ENCODE data around the gene RAB3C.
"Not testable (repeated sequence)": the region's sequence is repeated elsewhere in the genome, so short reads cannot be mapped to it uniquely, and the experiment has no call there.

RAB3C gene

DNA sequence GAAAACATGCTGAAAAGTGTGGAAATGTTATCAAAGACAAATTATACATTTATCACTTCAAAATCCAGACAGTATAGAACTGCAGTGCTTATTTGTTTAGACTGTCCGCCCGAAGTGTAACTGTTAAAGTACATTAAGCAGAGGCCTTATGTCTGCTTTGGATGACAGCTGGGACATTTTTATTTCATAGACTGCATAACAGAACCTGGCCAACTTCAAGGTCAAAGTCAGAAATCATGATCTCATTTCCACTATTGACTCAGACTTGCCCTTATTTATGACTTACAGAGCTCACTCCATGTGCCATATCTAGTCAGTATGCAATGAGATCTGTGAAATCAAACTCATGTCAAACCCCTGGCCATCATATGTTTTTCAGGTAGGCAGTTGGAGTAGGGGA lies 87.7 kb downstream of the RAB3C start:
- no peak for DNase-seq (ENCODE audit: low read depth)

DNA sequence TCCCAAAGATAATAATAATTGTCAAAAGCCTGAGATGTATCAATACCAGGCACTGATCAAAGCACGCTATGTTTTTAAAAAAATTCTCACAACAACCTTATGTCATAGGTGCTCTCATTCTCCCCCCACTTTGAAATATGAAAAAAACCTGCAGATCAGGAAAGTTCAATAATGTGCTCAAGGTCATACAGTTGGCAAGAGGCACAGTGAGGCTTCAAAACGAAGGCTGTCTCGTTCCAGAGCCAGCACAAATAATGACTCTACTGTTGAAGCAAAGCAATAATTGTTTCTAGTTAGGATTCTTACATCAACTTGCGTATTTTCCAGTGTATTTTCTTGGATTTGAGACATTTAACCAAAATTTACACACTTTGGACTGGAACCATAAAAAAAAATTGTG lies 88.3 kb downstream of the RAB3C start:
- H3K4me3 ChIP-seq (ENCODE audit: low read depth, low read length) = no peak overlapping the region
- DNase-seq (ENCODE audit: low read depth) = no peak

More for the DNA sequence above, 87.7 kb downstream of the RAB3C start:
- no peak overlapping the region for H3K4me3 ChIP-seq (ENCODE audit: low read depth, low read length)

DNA sequence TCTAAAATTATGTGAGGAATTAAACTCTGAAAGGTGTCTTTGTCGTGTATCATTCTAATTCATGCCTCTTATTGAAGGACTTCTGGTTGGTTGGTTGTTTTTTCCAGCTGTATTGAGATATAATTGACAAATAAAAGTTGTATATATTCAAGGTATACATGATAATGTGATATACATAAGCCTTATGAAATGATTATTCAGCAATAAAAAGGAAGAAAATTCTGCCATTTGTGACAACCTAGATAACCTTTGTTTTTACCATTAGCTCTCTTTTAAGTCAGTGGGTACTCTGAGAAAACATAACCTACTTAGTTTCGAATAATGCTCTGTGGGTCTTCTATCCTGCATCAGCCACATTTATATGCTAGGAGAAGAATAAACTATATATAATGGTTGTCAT lies 89.6 kb downstream of the RAB3C start:
- no peak for DNase-seq (ENCODE audit: low read depth)

DNA sequence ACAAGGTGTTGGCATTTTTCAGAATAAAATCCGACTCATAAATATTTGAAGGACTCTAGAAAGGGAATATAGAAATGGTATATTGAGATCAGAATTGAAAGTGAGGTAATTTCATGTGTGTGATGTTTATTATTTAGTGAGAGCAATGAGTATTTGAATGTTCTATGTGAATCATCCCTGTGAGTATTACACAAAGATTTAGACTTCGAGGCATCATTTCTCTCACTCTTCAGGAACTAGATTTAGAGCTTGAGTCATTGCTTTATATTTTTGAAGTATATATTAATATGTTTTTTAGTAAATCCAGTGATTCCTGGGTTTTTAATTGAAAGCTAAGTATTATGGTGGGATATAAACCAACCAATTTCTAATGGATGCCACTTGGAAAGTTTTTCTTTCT lies 91.2 kb downstream of the RAB3C start:
- no peak overlapping the region for H3K4me3 ChIP-seq (ENCODE audit: low read depth, low read length)
- DNase-seq (ENCODE audit: low read depth) = no peak

More for the DNA sequence above, 89.6 kb downstream of the RAB3C start:
- no peak overlapping the region for H3K4me3 ChIP-seq (ENCODE audit: low read depth, low read length)

DNA sequence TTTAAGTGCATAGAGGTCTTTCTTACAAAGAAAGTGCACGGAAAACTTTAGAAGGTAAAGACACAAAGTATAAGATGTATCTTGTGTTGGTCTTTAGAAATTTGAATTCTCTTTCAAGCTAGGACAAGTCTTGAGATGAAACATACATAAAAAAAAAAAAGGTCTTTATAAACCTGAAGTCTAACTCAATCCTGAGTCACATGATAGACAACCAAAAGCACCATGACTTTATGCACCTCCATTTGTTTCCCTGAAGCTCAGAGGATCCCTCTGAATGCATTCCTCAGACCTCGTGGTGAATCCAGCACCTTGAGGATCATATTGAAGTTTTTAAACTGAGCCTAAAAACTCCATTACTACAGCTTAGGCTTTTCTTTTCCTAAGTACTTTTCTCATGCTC lies 91.8 kb downstream of the RAB3C start:
- no peak for DNase-seq (ENCODE audit: low read depth)
- H3K4me3 ChIP-seq (ENCODE audit: low read depth, low read length) = no peak overlapping the region

DNA sequence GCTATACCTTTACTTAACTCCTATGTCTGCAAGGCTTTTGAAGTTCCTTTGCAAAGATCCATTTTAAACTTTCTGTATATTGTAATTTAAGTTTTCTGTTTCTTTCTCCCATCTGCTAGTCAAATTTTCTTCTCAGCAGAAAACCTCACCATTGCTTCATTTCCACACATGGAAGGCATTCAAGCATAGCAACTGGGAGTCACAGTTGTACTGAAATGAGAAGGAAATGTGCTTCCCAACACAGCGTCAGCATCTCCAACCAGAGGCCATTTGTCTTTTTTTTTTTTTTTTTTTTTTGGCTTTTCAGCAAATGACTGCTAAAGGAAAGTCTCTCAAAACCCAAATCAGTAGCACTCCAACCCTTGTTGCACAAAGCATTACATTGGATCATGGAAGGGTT lies 92.5 kb downstream of the RAB3C start:
- H3K4me3 ChIP-seq (ENCODE audit: low read depth, low read length) = no peak overlapping the region
- DNase-seq (ENCODE audit: low read depth) = no peak

DNA sequence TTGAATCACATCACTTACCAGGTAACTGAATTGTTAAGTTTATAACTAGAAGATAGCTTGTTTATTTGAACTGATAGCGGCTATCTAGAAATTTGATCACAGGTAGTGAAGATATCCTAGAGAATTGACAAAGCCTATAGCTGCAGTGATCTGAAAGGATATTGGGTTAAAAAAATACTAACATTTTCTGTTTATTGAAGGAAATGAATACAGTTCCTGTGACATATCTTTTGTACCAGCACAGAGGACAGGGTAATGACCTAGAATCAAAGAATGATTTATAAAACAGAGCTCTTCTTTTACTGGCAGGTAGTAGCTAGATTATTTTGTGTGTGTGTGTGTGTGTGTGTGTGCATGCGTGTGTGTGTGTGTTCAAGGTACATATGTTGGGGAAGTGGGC lies 94.8 kb downstream of the RAB3C start:
- no peak for DNase-seq (ENCODE audit: low read depth)

DNA sequence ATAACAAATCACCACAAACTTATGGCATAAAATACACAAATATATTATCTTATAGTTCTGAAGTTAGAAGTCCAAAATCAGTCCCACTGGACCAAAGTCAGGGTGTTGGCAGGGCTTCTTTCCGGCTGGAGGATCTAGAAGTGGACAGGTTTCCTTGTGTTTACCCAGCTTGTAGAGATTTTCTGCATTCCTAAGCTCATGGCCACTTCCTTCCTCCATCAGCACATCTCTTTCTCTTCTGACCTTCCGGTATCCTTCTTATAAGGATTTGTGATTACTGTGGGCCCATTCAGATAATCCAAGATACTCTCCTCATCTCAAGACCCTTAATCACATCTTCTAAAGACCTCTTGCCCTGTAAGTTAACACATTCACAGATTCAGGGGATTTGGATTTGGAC lies 97.6 kb downstream of the RAB3C start:
- DNase-seq (ENCODE audit: low read depth) = no peak
- H3K4me3 ChIP-seq (ENCODE audit: low read depth, low read length) = no peak overlapping the region

More for the DNA sequence above, 94.8 kb downstream of the RAB3C start:
- H3K4me3 ChIP-seq (ENCODE audit: low read depth, low read length) = no peak overlapping the region

DNA sequence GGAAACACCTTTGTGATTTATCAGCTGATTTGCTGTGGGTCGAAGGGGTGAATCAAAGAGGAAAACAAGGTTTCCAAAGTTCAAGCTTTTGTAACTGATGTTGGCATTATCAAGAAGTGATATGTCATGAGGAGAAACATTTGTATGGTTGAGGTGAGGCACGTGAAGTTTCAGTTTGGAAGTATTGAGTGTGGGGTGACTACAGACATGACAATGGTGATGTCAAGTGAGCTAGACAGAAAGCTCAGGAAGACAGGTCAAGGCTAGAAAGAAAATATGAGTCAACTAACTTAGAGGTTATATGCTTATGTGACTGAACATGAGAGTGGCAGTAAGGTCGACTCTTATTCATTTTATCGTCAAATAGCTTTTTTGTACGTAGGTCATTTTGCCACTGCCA lies 99.1 kb downstream of the RAB3C start:
- no peak overlapping the region for H3K4me3 ChIP-seq (ENCODE audit: low read depth, low read length)
- DNase-seq (ENCODE audit: low read depth) = no peak

DNA sequence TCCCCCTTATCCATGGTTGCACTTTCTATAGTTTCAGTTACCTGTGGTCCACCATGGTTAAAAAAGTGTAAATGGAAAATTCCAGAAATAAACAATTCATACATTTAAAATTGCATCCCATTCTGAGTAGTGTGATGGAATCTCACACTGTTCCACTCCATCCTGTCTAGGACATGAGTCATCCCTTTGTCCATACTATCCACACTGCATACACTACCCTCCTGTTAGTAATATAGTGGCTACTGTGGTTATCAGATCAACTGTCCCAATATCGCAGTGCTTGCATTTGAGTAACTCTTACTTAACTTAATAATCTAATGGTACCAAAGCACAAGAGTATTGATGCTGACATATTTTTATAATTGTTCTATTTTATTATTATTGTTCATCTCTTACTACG lies 100.7 kb downstream of the RAB3C start:
- DNase-seq (ENCODE audit: low read depth) = no peak
- no peak overlapping the region for H3K4me3 ChIP-seq (ENCODE audit: low read depth, low read length)

DNA sequence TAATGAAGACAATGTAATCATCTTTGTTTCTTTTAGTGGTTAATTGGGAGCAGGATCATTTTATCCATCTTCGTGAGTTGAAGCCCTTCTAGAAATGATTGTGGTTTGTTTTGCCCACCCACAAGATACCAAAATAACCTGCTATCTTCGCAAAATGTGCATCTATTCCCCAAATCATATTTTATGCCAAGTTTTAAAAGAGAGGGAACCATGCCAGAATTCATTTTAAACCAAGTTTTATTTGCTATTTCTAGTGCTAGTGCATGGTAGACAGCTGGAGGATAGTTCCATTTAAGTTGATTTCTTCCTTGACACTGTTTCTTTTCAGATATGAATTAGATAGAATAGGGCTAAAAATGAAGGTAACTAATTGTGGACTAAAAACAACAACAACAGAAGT lies 104.2 kb downstream of the RAB3C start:
- no peak overlapping the region for H3K4me3 ChIP-seq (ENCODE audit: low read depth, low read length)
- DNase-seq (ENCODE audit: low read depth) = no peak

DNA sequence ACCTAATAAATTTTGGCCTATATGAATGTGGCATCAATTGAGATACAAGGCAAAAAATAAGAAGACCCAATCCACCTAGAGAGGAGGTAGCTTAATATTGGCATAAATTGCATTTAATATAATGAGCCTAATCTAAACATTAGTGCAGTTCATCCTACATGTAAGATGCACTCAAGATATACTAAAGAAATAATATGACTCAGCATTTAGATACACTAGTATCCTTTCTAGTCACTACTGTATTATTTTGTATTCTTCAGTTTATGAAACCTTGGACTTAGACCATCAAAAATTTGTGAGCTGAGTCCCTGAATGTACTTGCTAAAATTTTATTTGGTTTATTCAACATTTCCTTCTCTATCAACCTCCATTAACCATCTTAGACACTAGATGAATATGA lies 104.7 kb downstream of the RAB3C start:
- H3K4me3 ChIP-seq (ENCODE audit: low read depth, low read length) = no peak overlapping the region
- no peak for DNase-seq (ENCODE audit: low read depth)

DNA sequence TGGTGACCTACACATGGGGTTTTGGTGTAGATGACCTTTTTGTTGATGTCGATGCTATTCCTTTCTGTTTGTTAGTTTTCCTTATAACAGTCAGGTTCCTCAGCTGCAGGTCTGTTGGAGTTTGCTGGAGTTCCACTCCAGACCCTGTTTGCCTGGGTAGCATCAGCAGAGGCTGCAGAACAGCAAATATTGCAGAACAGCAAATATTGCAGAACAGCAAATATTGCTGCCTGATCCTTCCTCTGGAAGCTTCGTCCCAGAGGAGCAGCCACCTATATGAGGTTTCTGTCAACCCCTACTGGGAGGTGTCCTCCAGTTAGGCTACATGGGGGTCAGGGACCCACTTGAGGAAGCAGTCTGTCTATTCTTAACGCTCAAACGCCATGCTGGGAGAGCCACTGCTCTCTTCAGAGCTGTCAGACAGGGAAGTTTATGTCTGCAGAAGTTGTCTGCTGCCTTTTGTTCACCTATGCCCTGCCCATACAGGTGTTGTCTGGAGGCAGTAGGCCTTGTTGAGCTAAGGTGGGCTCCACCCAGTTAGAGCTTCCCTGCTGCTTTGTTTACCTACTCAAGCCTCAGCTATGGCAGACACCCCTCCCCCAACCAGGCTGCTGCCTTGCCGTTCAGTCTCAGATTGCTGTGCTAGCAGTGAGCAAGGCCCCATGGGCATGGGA lies 116.3 kb downstream of the RAB3C start:
- not testable (repeated sequence) for H3K4me3 ChIP-seq (ENCODE audit: low read depth, low read length); DNase-seq (ENCODE audit: low read depth)

DNA sequence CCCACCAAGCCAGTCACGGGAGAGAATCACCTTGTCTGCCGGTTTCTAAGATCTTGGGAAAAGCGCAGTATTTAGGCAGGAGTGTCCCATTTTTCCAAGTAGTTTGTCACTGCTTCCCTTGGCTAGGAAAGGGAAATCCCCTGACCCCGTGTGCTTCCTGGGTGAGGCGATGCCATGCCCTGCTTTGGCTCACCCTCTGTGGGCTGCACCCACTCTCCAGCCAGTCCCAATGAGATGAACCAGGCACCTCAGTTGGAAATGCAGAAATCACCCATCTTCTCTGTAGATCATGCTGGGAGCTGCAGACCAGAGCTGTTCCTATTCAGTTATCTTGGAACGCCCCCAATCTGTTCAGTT lies 116.9 kb downstream of the RAB3C start:
- no peak overlapping the region for H3K4me3 ChIP-seq (ENCODE audit: low read depth, low read length)
- DNase-seq (ENCODE audit: low read depth) = no peak

DNA sequence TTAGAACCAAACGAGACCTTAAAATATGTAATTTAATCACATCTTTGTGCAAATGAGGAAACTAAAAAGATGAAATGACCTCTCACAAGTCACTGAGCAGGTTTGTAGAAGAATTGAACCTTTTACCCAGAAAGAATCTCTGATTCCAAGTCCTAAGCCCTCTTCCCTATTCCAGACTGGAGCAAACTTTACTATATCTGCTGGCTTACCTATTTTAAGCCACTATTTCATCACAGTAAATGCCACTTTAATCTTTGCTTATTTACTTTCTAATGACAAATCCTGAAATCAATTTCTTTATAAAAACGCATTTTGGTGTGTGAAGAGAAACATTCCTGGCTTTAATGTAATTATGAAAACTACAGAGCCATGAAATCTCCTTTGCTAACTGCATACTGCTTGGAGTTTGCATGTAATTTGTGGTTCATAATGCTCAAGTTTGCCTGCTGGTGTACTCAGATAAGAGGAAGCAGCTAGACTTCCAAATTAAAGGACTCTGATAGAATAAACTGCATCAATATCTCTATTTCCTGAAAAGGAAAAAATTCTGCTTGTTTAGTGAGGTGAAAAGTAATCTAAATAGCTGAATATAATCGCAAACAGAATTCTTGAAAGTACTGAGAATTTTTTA lies 121.2 kb downstream of the RAB3C start:
- H3K4me3 ChIP-seq (ENCODE audit: low read depth, low read length) = no peak overlapping the region
- no peak for DNase-seq (ENCODE audit: low read depth)

DNA sequence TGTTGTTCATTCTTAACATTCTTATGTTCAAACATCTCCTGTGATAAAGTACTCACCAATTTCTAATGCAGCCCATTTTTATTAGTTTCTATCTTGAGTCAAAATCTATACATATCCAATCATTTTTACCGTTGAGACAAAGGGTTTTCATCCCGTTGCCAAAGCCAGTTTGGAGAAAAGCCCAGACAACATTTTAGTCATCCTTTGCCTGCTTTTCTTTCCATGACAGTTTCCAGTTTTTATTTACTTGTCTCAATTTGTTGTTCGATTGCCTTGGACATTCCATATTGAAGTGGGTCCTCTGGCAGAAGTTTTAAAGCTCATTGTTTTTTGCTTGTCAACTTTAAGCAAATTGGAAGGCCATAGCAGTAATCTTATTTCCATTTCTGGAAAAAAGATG lies 123.9 kb downstream of the RAB3C start:
- H3K4me3 ChIP-seq (ENCODE audit: low read depth, low read length) = no peak overlapping the region
- no peak for DNase-seq (ENCODE audit: low read depth)

DNA sequence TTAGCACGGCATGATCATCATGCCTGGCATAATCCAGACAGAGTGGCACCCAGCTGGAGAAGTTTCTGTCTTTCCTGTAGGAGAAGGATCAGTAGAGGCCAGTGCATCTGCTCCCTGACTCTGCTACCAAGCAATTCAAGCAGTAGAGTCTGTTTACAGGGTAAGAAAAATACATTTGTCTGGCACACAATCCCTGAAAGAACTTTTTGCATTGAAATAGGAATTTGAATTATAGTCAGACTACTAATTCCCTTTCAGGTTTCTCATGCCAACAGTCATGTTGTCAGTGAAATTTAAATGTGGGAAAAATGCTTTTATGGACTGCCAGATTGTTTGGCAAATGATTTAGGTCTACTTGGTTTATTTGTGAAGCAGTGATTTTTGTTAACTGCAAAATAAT lies 125.6 kb downstream of the RAB3C start:
- DNase-seq (ENCODE audit: low read depth) = no peak
- H3K4me3 ChIP-seq (ENCODE audit: low read depth, low read length) = no peak overlapping the region

DNA sequence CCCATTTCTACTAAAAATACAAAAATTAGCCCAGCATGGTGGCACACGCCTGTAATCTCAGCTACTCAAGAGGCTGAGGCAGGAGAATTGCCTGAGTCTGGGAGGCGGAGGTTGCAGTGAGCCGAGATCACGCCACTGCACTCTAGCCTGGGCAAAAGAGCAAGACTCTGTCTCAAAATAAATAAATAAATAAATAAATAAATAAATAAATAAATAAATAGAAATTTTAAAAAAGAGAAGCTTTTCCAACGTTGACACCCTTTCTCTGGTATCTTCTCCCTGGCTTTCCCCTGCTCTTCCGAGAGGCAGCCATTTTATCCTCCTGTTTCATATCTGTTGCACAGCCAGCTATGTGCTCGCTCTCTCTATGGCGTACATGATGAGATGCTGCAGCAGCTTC lies 127.5 kb downstream of the RAB3C start:
- not testable (repeated sequence) for DNase-seq (ENCODE audit: low read depth); H3K4me3 ChIP-seq (ENCODE audit: low read depth, low read length)

DNA sequence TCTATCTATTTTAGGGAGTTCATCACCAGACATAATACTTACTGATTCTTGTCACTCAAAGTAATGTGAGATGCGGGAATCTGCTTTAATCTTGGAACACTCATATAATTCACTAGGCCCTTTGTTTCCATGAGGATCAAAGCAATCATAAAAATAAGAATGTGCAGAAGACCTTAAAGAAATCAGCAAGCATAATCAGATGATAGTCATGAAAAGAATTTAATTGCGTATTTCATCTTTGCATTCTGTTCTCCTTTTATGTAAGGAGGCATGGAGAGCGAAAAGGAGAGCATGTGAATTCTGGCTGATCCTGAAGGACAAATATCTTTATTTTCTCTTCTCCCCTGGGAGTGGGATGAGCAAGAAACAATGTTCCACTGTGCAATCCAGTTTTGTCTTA lies 128.0 kb downstream of the RAB3C start:
- no peak for DNase-seq (ENCODE audit: low read depth)
- H3K4me3 ChIP-seq (ENCODE audit: low read depth, low read length) = no peak overlapping the region

DNA sequence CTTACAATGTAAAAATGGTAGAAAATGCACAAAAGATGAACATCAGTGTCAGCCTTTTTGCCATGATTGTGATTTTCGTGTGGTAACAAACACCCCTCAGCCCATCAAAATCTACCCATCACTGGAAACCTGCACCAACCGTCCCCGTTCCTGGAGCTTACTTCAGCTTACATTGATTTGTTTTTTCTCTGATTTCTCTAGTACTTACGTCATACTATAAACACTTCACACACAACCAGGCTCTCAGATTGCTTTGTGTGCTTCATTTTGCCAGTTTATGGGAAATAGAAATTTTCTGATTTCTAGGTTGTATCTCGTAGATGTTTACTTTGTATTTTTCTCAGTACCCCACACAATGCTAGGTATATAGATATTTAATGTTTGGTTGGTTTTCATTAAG lies 129.1 kb downstream of the RAB3C start:
- H3K4me3 ChIP-seq (ENCODE audit: low read depth, low read length) = no peak overlapping the region
- DNase-seq (ENCODE audit: low read depth) = no peak

DNA sequence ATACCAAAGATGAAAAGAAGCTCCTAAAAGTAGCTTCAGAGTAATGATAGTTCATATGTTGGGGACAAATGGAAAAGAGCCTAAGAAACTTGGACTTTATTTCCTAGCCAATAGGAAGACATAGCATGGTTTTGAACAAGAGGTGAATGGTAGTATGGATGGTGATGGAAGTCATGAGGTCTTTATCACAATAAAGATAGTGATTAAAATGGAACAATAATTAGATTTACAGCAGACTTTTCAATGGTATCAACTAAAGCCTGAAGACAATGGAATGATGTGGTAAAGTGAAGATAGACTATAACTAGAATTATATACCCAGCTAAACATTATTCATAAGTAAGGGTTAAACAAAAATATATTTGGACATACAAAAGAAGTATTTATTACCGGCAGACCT lies 131.2 kb downstream of the RAB3C start:
- no peak for DNase-seq (ENCODE audit: low read depth)
- H3K4me3 ChIP-seq (ENCODE audit: low read depth, low read length) = no peak overlapping the region

All from skeletal muscle cell (primary cell).